Neural cell (in vitro differentiated cells): ENCODE measurements around the gene DTNBP1. TPM values are rescaled to one million over a fixed set of nuclear protein-coding genes. Genes with fewer than 3 reads are reported as not detected.

Experiments
- H2AFZ ChIP-seq: fragments of 200-600, 300-800 bp; sonication (generic), shearing (Covaris generic); 2 replicates; pipeline ENCODE4 v1.6.0; 2014; ENCODE audit warnings: low read depth, mild to moderate bottlenecking, antibody characterized with exemption, low read length, moderate library complexity
- H3F3A ChIP-seq: fragments of 200-600 bp; shearing (Covaris generic); 2 replicates; pipeline ENCODE4 v1.6.1; 2016; ENCODE audit warnings: mild to moderate bottlenecking, moderate library complexity, mixed read lengths, antibody characterized with exemption, low read length; ENCODE audit not compliant: insufficient read depth, poor library complexity, severe bottlenecking
- H3K27ac ChIP-seq: fragments of 200-600, 300-800 bp; sonication (generic), shearing (Covaris generic); 2 replicates; pipeline ENCODE4 v1.5.1; 2014; ENCODE audit warnings: mild to moderate bottlenecking, low read length, moderate library complexity
- H3K27me3 ChIP-seq: fragments of 300-800, 200-600 bp; sonication (generic), shearing (Covaris generic); 2 replicates; pipeline ENCODE4 v1.6.0; 2014; ENCODE audit warnings: mild to moderate bottlenecking, low read depth, low read length, moderate library complexity; ENCODE audit not compliant: insufficient read depth
- H3K36me3 ChIP-seq: fragments of 300-800, 200-600 bp; sonication (generic), shearing (Covaris generic); 2 replicates; pipeline ENCODE4 v1.5.1; 2014; ENCODE audit warnings: mild to moderate bottlenecking, antibody characterized with exemption, low read length, moderate library complexity; ENCODE audit not compliant: insufficient read depth
- H3K4me2 ChIP-seq: fragments of 300-800, 200-600 bp; sonication (generic), shearing (Covaris generic); 2 replicates; pipeline ENCODE4 v1.6.0; 2014; ENCODE audit warnings: mild to moderate bottlenecking, low read length
- H3K4me3 ChIP-seq: fragments of 300-800, 200-600 bp; sonication (generic), shearing (Covaris generic); 2 replicates; pipeline ENCODE4 v1.5.1; 2014; ENCODE audit warnings: mild to moderate bottlenecking, low read length, moderate library complexity
- H3K79me2 ChIP-seq: fragments of 200-600 bp; shearing (Covaris generic); replicated peaks from 2 replicates; pipeline ENCODE4 v1.6.0; 2014; ENCODE audit warnings: mild to moderate bottlenecking, low read length, moderate library complexity; ENCODE audit not compliant: insufficient read depth
- H3K9ac ChIP-seq: fragments of 300-800, 200-600 bp; sonication (generic), shearing (Covaris generic); 2 replicates; pipeline ENCODE4 v1.6.1; 2016; ENCODE audit warnings: mild to moderate bottlenecking, low read length, mixed read lengths
- H3K9me2 ChIP-seq: fragments of 200-600 bp; shearing (Covaris generic); 2 replicates; pipeline ENCODE4 v1.6.1; 2016; ENCODE audit warnings: mild to moderate bottlenecking, low read length, mixed read lengths; ENCODE audit not compliant: insufficient read depth
- H3K9me3 ChIP-seq: fragments of 200-600, 300-800 bp; sonication (generic), shearing (Covaris generic); 2 replicates; pipeline ENCODE4 v1.6.1; 2016; ENCODE audit warnings: mild to moderate bottlenecking, mixed run types, low read length, moderate library complexity, mixed read lengths
- H4K20me1 ChIP-seq: fragments of 200-600 bp; shearing (Covaris generic); 2 replicates; pipeline ENCODE4 v1.6.1; 2016; ENCODE audit warnings: mild to moderate bottlenecking, mixed run types; ENCODE audit not compliant: insufficient read depth
- CTCF ChIP-seq: fragments of 450-650 bp; IDR thresholded peaks from 2 replicates; pipeline ENCODE4 v1.5.1; 2014; ENCODE audit warnings: antibody characterized with exemption, mild to moderate bottlenecking, moderate library complexity; ENCODE audit not compliant: poor library complexity, severe bottlenecking
- EP300 ChIP-seq: fragments of 450-650 bp; conservative IDR thresholded peaks from 2 replicates; pipeline ENCODE4 v1.6.1; 2014; ENCODE audit warnings: antibody characterized with exemption, mild to moderate bottlenecking, moderate library complexity; ENCODE audit not compliant: poor library complexity, severe bottlenecking
- EZH2 ChIP-seq: fragments of 200-600, 300-800 bp; shearing (Covaris generic), sonication (generic); IDR thresholded peaks from 2 replicates; pipeline ENCODE4 v1.6.1; 2014; ENCODE audit warnings: antibody characterized with exemption, low read length, borderline replicate concordance, mild to moderate bottlenecking; ENCODE audit not compliant: insufficient read depth, poor library complexity, severe bottlenecking
- MXI1 ChIP-seq: fragments of 450-650 bp; conservative IDR thresholded peaks from 2 replicates; pipeline ENCODE4 v1.6.1; 2014; ENCODE audit warnings: antibody characterized with exemption, mild to moderate bottlenecking; ENCODE audit not compliant: poor library complexity, severe bottlenecking
- POLR2AphosphoS5 ChIP-seq: IDR thresholded peaks from 2 replicates; pipeline ENCODE4 v1.6.1; 2012
- RAD21 ChIP-seq: fragments of 450-650 bp; conservative IDR thresholded peaks from 2 replicates; pipeline ENCODE4 v1.6.1; 2014; ENCODE audit warnings: antibody characterized with exemption, mild to moderate bottlenecking, moderate library complexity
- REST ChIP-seq: IDR thresholded peaks from 2 replicates; pipeline ENCODE4 v1.6.1; 2012; ENCODE audit warnings: borderline replicate concordance
- SMC3 ChIP-seq: fragments of 450-650 bp; conservative IDR thresholded peaks from 2 replicates; pipeline ENCODE4 v1.6.1; 2014; ENCODE audit warnings: antibody characterized with exemption, mild to moderate bottlenecking, moderate library complexity; ENCODE audit not compliant: poor library complexity
- TAF1 ChIP-seq: IDR thresholded peaks from 2 replicates; pipeline ENCODE4 v1.6.1; 2012; ENCODE audit warnings: low read depth
- polyA plus RNA-seq: library from polyadenylated mRNA; depleted of rRNA; stranded (reverse); fragments of >200 nt; gene quantifications from 2 replicates; pipeline ENCODE4 v1.2.3, GENCODE V29; 2014

The DTNBP1 gene
- polyA plus RNA-seq, 1 donor from 2014 or later = 22.6 TPM

GRCh38 chr6:15615802-15616201, 47.0 kb downstream of the DTNBP1 start:
- H3K9ac ChIP-seq = no peak overlapping the region
- H3F3A ChIP-seq = no peaks in the 10 kb centered on the region
- no peak for TF ChIP-seq MXI1
- TF ChIP-seq EP300 = no peak
- TF ChIP-seq SMC3 = no peak
- TF ChIP-seq TAF1 = no peak
- no peak for TF ChIP-seq EZH2
- no peak for TF ChIP-seq RAD21
- TF ChIP-seq POLR2AphosphoS5 = no peak
- TF ChIP-seq CTCF = no peak
- TF ChIP-seq REST = no peak
- H3K9me2 ChIP-seq = no peaks in the 10 kb centered on the region
- H3K79me2 ChIP-seq = no peaks in the 10 kb centered on the region
- H3K4me2 ChIP-seq = no peak overlapping the region
- no peak overlapping the region for H2AFZ ChIP-seq
- H4K20me1 ChIP-seq = no peaks in the 10 kb centered on the region
- no peaks in the 10 kb centered on the region for H3K36me3 ChIP-seq
- H3K27ac ChIP-seq = no peak overlapping the region
- no peak overlapping the region for H3K4me3 ChIP-seq
- no peaks in the 10 kb centered on the region for H3K27me3 ChIP-seq
- H3K9me3 ChIP-seq = no peaks in the 10 kb centered on the region

- Histone ChIP-seq H3K9me2 (no peaks in the 10 kb centered on the region), H3K4me2 (no peak overlapping the region), H3K27ac (no peak overlapping the region), H3K4me3 (no peak overlapping the region), H3K27me3 (no peaks in the 10 kb centered on the region), H3K36me3 (no peaks in the 10 kb centered on the region), H3K79me2 (no peaks in the 10 kb centered on the region), H4K20me1 (no peaks in the 10 kb centered on the region), H3K9me3 (no peaks in the 10 kb centered on the region), H2AFZ (no peak overlapping the region), H3F3A (no peaks in the 10 kb centered on the region), H3K9ac (no peak overlapping the region)
- no peak for TF ChIP-seq CTCF
- no peak for TF ChIP-seq POLR2AphosphoS5
- no peak for TF ChIP-seq REST
- no peak for TF ChIP-seq EP300
- no peak for TF ChIP-seq SMC3
- no peak for TF ChIP-seq MXI1
- TF ChIP-seq RAD21 = no peak
- TF ChIP-seq EZH2 = no peak
- TF ChIP-seq TAF1 = no peak
Measured at GRCh38 chr6:15614277-15614676, 48.6 kb downstream of the DTNBP1 start.
